Osteocyte (in vitro differentiated cells): ENCODE measurements around the gene FLT1. TPM values are rescaled to one million over a fixed set of nuclear protein-coding genes. Genes with fewer than 3 reads are reported as not detected.

ENCODE experiments used
- DNase-seq: peaks from one replicate; pipeline ENCODE4 v3.0.0; 2021; ENCODE audit warnings: mixed read lengths; ENCODE audit not compliant: unreplicated experiment; ENCODE audit errors: extremely low spot score
- H3K27ac Mint-ChIP-seq: one replicate; pipeline ENCODE4 v1.8.0; 2021; ENCODE audit warnings: mild to moderate bottlenecking, mixed read lengths; ENCODE audit not compliant: unreplicated experiment
- H3K27me3 Mint-ChIP-seq: one replicate; pipeline ENCODE4 v1.8.0; 2021; ENCODE audit warnings: mixed read lengths; ENCODE audit not compliant: unreplicated experiment
- H3K36me3 Mint-ChIP-seq: one replicate; pipeline ENCODE4 v1.8.0; 2021; ENCODE audit warnings: mixed read lengths; ENCODE audit not compliant: unreplicated experiment
- H3K4me1 Mint-ChIP-seq: one replicate; pipeline ENCODE4 v1.8.0; 2021; ENCODE audit warnings: mixed read lengths; ENCODE audit not compliant: unreplicated experiment
- H3K4me3 Mint-ChIP-seq: one replicate; pipeline ENCODE4 v1.8.0; 2021; ENCODE audit warnings: mild to moderate bottlenecking, moderate library complexity, mixed read lengths; ENCODE audit not compliant: unreplicated experiment
- H3K9me3 Mint-ChIP-seq: one replicate; pipeline ENCODE4 v1.8.0; 2021; ENCODE audit warnings: mixed read lengths; ENCODE audit not compliant: unreplicated experiment
- CTCF ChIP-seq: fragments of 200-600 bp; sonication (generic); IDR thresholded peaks from 2 replicates; pipeline ENCODE4 v1.5.0; 2021; ENCODE audit warnings: antibody characterized with exemption, mild to moderate bottlenecking, moderate library complexity
- total RNA-seq: library from RNA; stranded (reverse); gene quantifications from 2 replicates; pipeline ENCODE4 v1.2.1, GENCODE V29; 2021

FLT1 gene
- total RNA-seq, 1 donor from 2014 or later = 3.4 TPM

DNA sequence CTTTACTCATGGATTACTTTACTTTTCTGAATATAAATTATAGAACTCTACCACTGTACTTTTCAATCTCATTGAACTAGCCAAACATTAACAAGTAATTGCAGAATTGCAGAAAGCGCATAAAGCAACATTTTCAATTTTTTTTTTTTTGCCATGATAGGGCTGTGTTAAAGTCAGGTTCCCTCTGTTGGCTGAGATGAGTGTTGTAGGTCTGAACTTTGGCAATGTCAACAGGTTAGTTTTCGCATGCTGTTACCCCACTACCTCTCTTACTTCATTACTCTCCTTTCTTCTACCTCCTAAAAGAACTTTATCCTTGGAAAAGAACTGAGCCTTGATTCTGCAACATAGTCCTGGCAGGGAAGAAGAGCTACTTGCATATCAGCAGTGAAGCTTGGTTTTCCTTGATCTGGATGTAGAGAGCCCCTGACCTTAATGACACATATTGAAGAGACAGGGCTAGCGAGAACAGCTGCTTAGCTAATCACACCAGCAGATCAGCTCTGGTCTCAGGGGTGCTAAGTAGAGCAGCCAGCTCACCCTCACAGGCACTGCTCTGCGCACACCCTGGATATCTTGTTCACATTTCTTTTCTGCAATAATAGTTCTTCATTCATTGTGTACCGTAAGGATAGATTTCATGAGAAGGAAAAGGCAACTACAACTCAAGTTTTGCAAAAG, 119.5 kb downstream of the FLT1 start:
- Mint-ChIP-seq H3K36me3 (no peaks in the 10 kb centered on the region), H3K4me3 (no peak overlapping the region), H3K27me3 (no peaks in the 10 kb centered on the region), H3K27ac (no peak overlapping the region), H3K9me3 (no peaks in the 10 kb centered on the region), H3K4me1 (peaks cover 3% of the 10 kb centered on the region)
- no peak for DNase-seq
- TF ChIP-seq CTCF = no peak

DNA sequence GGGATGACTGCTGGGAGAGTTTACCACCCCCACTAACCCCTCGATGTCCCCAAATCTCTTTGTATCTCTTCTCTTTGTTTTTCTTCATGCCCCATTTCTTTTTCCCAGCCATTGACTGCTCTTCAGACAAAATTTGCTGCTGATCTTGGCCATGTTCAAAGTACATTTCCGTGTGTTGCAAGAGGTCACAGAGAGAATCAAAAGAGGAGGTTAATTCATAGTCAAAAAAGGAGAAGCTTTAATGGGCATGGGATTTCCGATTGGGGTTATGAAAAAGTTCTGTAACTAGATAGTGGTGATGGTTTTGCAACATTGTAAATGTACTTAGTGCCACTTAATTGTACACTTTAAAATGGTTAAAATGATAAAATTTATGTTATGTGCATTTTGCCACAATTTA, 121.1 kb downstream of the FLT1 start:
- no peak for DNase-seq
- Mint-ChIP-seq H3K36me3 (no peaks in the 10 kb centered on the region), H3K27me3 (no peaks in the 10 kb centered on the region), H3K27ac (no peak overlapping the region), H3K4me1 (peaks cover 3% of the 10 kb centered on the region), H3K4me3 (no peak overlapping the region), H3K9me3 (no peaks in the 10 kb centered on the region)
- TF ChIP-seq CTCF = no peak

DNA sequence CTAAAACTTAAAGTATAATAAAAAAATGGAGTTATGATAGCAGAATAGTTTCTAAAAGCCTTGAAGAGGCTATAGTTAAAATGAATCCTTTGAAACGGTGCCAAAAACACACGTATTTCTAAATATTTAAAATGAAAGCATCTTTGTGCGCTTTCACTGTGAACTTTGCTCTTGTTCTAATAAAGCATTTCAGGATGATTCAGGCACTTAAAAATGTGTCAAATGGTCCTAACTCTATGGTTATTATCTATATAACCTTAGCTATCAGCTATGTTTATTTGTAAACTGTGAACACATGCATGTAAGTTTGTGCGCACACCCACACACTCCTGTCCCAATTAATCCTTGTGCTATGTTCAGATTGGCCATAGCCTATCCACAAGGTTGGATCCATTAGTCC, 124.5 kb downstream of the FLT1 start:
- H3K27me3 Mint-ChIP-seq = no peaks in the 10 kb centered on the region
- H3K36me3 Mint-ChIP-seq = no peaks in the 10 kb centered on the region
- no peak overlapping the region for H3K27ac Mint-ChIP-seq
- TF ChIP-seq CTCF = no peak
- DNase-seq = no peak
- no peak overlapping the region for H3K4me3 Mint-ChIP-seq
- no peaks in the 10 kb centered on the region for H3K9me3 Mint-ChIP-seq
- no peaks in the 10 kb centered on the region for H3K4me1 Mint-ChIP-seq

GRCh38 chr13:28358708-28359107, 136.2 kb downstream of the FLT1 start:
- Mint-ChIP-seq H3K4me3 (no peak overlapping the region), H3K27ac (no peak overlapping the region), H3K4me1 (peaks cover 20% of the 10 kb centered on the region), H3K9me3 (peaks cover 4% of the 10 kb centered on the region), H3K27me3 (no peaks in the 10 kb centered on the region), H3K36me3 (no peaks in the 10 kb centered on the region)
- DNase-seq = no peak
- TF ChIP-seq CTCF = no peak

DNA sequence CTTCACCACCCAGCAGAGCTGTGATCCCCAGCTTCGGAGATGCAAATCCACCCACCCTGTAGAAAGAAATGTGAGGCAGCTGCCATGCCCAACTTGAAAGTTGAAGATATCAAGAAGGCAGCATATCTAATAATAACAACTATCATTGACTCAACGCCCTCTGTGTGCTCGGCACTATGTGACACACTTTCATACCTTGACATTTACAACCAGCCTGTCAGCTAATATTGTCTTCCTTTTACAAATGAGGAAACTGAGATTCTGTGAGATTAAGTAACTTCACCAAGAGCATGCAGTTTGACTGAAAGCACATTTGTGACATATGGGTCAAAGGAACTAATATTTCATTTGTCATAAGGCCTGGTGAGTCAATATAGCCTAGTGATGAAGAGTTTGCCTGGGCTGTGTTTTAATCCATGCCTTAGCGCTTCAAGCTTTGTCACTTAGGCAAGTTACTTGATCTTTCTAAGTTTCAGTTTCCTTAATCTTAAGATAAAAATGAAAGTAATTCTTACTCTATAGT, 137.0 kb downstream of the FLT1 start:
- Mint-ChIP-seq H3K27me3 (no peaks in the 10 kb centered on the region), H3K4me3 (no peak overlapping the region), H3K9me3 (peaks cover 4% of the 10 kb centered on the region), H3K36me3 (no peaks in the 10 kb centered on the region), H3K4me1 (peaks cover 20% of the 10 kb centered on the region), H3K27ac (no peak overlapping the region)
- no peak for TF ChIP-seq CTCF
- no peak for DNase-seq
